H1 (cell line): Measurements from ENCODE around the gene THYN1. TPM values are rescaled to one million over a fixed set of nuclear protein-coding genes. Genes with fewer than 3 reads are reported as not detected.

Experiments
- CTCF ChIA-PET: fragments of 300-600 bp; sonication (Branson Sonifier 250); formaldehyde crosslinking; loops from one replicate; lab custom pipeline; 2021; ENCODE audit not compliant: partially characterized antibody; lab: Charles Lee
- POLR2A ChIA-PET: fragments of 300-600 bp; sonication (Branson Sonifier 250); formaldehyde crosslinking; loops from one replicate; lab custom pipeline; 2021; ENCODE audit warnings: inconsistent platforms; ENCODE audit not compliant: partially characterized antibody; lab: Charles Lee
- DNase-seq, 2 experiments: peaks; one replicate each; pipeline versions ENCODE4 v3.0.0 to v3.0.0-alpha.2; 2010 to 2022; ENCODE audit warnings: low spot score in 2 of 2, low read depth in 1 of 2, mixed read lengths in 1 of 2
- FAIRE-seq: peaks from 2 replicates; lab custom pipeline; 2011; peaks lifted over from hg19 to GRCh38; lab: Jason Lieb, UNC
- H2AFZ ChIP-seq: 2 replicates; pipeline ENCODE4 v1.8.1; 2012; ENCODE audit warnings: low read length, inconsistent platforms
- H2AK5ac ChIP-seq: 2 replicates; pipeline ENCODE4 v1.6.1; 2013; ENCODE audit warnings: low read depth, low read length
- H2BK120ac ChIP-seq: replicated peaks from 2 replicates; pipeline ENCODE3; 2013; ENCODE audit warnings: low read depth, low read length, inconsistent platforms
- H2BK12ac ChIP-seq: 2 replicates; pipeline ENCODE4 v1.6.1; 2013; ENCODE audit warnings: low read depth, low read length
- H2BK15ac ChIP-seq: 2 replicates; pipeline ENCODE4 v1.6.1; 2013; ENCODE audit warnings: low read length
- H2BK20ac ChIP-seq: 2 replicates; pipeline ENCODE4 v1.6.1; 2013; ENCODE audit warnings: low read length
- H2BK5ac ChIP-seq: 2 replicates; pipeline ENCODE4 v1.6.1; 2013; ENCODE audit warnings: low read depth, low read length
- H3K14ac ChIP-seq: 2 replicates; pipeline ENCODE4 v1.6.1; 2013; ENCODE audit warnings: inconsistent platforms; ENCODE audit not compliant: insufficient read length
- H3K18ac ChIP-seq: 2 replicates; pipeline ENCODE4 v1.6.1; 2013; ENCODE audit warnings: low read length; ENCODE audit errors: extremely low read depth
- H3K23ac ChIP-seq: 2 replicates; pipeline ENCODE4 v1.6.1; 2013; ENCODE audit warnings: inconsistent platforms; ENCODE audit not compliant: insufficient read length
- H3K23me2 ChIP-seq: 2 replicates; pipeline ENCODE4 v1.6.1; 2013; ENCODE audit warnings: low read depth, low read length
- H3K27ac ChIP-seq: 2 replicates; pipeline ENCODE4 v1.6.1; 2011; ENCODE audit warnings: low read depth, low read length, inconsistent platforms
- H3K27me3 ChIP-seq, 4 experiments: replicated peaks in 1 of 4; 1 replicate in 1 of 4; 2 replicates in 3 of 4; pipeline versions ENCODE4 v1.6.1 to v1.8.1; 2011 to 2013; ENCODE audit warnings: low read length in 3 of 4, mild to moderate bottlenecking in 3 of 4, inconsistent platforms in 2 of 4, mixed read lengths in 2 of 4, moderate library complexity in 1 of 4; ENCODE audit not compliant: control insufficient read depth in 3 of 4, insufficient read depth in 3 of 4; ENCODE audit errors: extremely low read depth in 1 of 4
- H3K36me3 ChIP-seq, 4 experiments: 2 replicates each; pipeline versions ENCODE4 v1.6.1 to v1.8.1; 2011 to 2013; ENCODE audit warnings: mild to moderate bottlenecking in 4 of 4, low read length in 3 of 4, moderate library complexity in 2 of 4, control low read depth in 1 of 4, inconsistent platforms in 1 of 4; ENCODE audit not compliant: insufficient read depth in 4 of 4, control insufficient read depth in 2 of 4
- H3K4ac ChIP-seq: replicated peaks from 2 replicates; pipeline ENCODE3; 2013; ENCODE audit warnings: low read length, low read depth, mixed read lengths, inconsistent platforms; ENCODE audit not compliant: insufficient read length
- H3K4me1 ChIP-seq, 4 experiments: replicated peaks in 1 of 4; 1 replicate in 1 of 4; 2 replicates in 3 of 4; pipeline versions ENCODE4 v1.6.1 to v1.8.1; 2011 to 2013; ENCODE audit warnings: low read length in 3 of 4, inconsistent platforms in 2 of 4, mixed read lengths in 1 of 4; ENCODE audit not compliant: insufficient read depth in 4 of 4, control insufficient read depth in 3 of 4
- H3K4me2 ChIP-seq, 2 experiments: 2 replicates each; pipeline versions ENCODE4 v1.6.1 to v1.8.1; 2011 to 2013; ENCODE audit warnings: low read depth in 2 of 2, low read length in 2 of 2, control low read depth in 1 of 2, inconsistent platforms in 1 of 2, mild to moderate bottlenecking in 1 of 2; ENCODE audit not compliant: insufficient read depth in 1 of 2
- H3K4me3 ChIP-seq, 4 experiments: fragments of 200-600, 300-600 bp in 1 of 4; sonication (generic), shearing (Covaris generic), sonication (Bioruptor Twin) in 1 of 4; 2 replicates each; pipeline versions ENCODE4 v1.5.1 to v1.8.1; 2011 to 2016; ENCODE audit warnings: low read length in 4 of 4, low read depth in 3 of 4, control low read depth in 2 of 4, inconsistent platforms in 2 of 4, mild to moderate bottlenecking in 2 of 4, mixed read lengths in 1 of 4, moderate library complexity in 1 of 4; ENCODE audit not compliant: insufficient read depth in 2 of 4; ENCODE audit errors: extremely low read depth in 1 of 4
- H3K56ac ChIP-seq: replicated peaks from 2 replicates; pipeline ENCODE3; 2013; ENCODE audit warnings: low read depth, mild to moderate bottlenecking, mixed read lengths, low read length, inconsistent platforms; ENCODE audit not compliant: insufficient read length
- H3K79me1 ChIP-seq: 2 replicates; pipeline ENCODE4 v1.6.1; 2013; ENCODE audit warnings: low read depth, low read length, control low read depth
- H3K79me2 ChIP-seq, 2 experiments: 2 replicates each; pipeline versions ENCODE4 v1.6.1 to v1.8.1; 2012 to 2013; ENCODE audit warnings: low read length in 2 of 2, mild to moderate bottlenecking in 2 of 2, inconsistent platforms in 1 of 2; ENCODE audit not compliant: insufficient read depth in 2 of 2, control insufficient read depth in 1 of 2
- H3K9ac ChIP-seq, 4 experiments: replicated peaks in 1 of 4; 1 replicate in 1 of 4; 2 replicates in 3 of 4; pipeline versions ENCODE4 v1.6.1 to v1.8.1; 2011 to 2013; ENCODE audit warnings: low read depth in 3 of 4, low read length in 3 of 4, control low read depth in 2 of 4, mild to moderate bottlenecking in 2 of 4, moderate library complexity in 2 of 4, inconsistent platforms in 1 of 4; ENCODE audit errors: extremely low read depth in 1 of 4
- H3K9me3 ChIP-seq, 2 experiments: 2 replicates each; pipeline versions ENCODE4 v1.6.1 to v1.8.1; 2012 to 2013; ENCODE audit warnings: mild to moderate bottlenecking in 2 of 2, moderate library complexity in 2 of 2, control low read depth in 1 of 2, inconsistent platforms in 1 of 2, low read depth in 1 of 2, low read length in 1 of 2, mixed read lengths in 1 of 2; ENCODE audit not compliant: insufficient read depth in 2 of 2
- H4K20me1 ChIP-seq, 2 experiments: replicated peaks in 1 of 2; 2 replicates each; pipeline versions ENCODE3 to v1.8.1; 2011 to 2013; ENCODE audit warnings: inconsistent platforms in 2 of 2, low read length in 2 of 2, mild to moderate bottlenecking in 1 of 2; ENCODE audit not compliant: insufficient read depth in 2 of 2, control insufficient read depth in 1 of 2
- H4K5ac ChIP-seq: 2 replicates; pipeline ENCODE4 v1.6.1; 2013; ENCODE audit warnings: low read length, low read depth, mixed read lengths, inconsistent platforms; ENCODE audit not compliant: insufficient read length
- H4K8ac ChIP-seq: 2 replicates; pipeline ENCODE4 v1.8.0; 2013; ENCODE audit warnings: mild to moderate bottlenecking, moderate library complexity, low read length, inconsistent platforms; ENCODE audit not compliant: insufficient read depth; ENCODE audit errors: extremely low read depth
- H4K91ac ChIP-seq: replicated peaks from 2 replicates; pipeline ENCODE3; 2013; ENCODE audit warnings: low read length, mixed read lengths, inconsistent platforms; ENCODE audit not compliant: insufficient read length
- CEBPB ChIP-seq: IDR thresholded peaks from 2 replicates; pipeline ENCODE4 v1.6.1; 2012; ENCODE audit warnings: low read depth, low read length
- E2F6 ChIP-seq: IDR thresholded peaks from 2 replicates; pipeline ENCODE4 v1.6.1; 2012; ENCODE audit warnings: inconsistent platforms
- GTF2F1 ChIP-seq: IDR thresholded peaks from 2 replicates; pipeline ENCODE4 v1.6.1; 2012; ENCODE audit warnings: low read depth, low read length, improper control_type of control experiment, borderline replicate concordance
- HDAC6 ChIP-seq: IDR thresholded peaks from one replicate; pipeline ENCODE4 v1.7.1; 2012; ENCODE audit warnings: low read depth, mild to moderate bottlenecking, inconsistent platforms, low read length, moderate library complexity
- JUND ChIP-seq: IDR thresholded peaks from 2 replicates; pipeline ENCODE4 v1.6.1; 2011; ENCODE audit warnings: mild to moderate bottlenecking, improper control_type of control experiment, low read length
- KDM4A ChIP-seq: IDR thresholded peaks from one replicate; pipeline ENCODE4 v1.7.1; 2012; ENCODE audit warnings: low read depth, mild to moderate bottlenecking, moderate library complexity, low read length, inconsistent platforms; ENCODE audit not compliant: severe bottlenecking
- KDM5A ChIP-seq: fragments of 200-600 bp; IDR thresholded peaks from 2 replicates; pipeline ENCODE4 v1.7.1; 2012; ENCODE audit warnings: mild to moderate bottlenecking, low read length, inconsistent platforms, mixed read lengths
- NRF1 ChIP-seq: IDR thresholded peaks from 2 replicates; pipeline ENCODE4 v1.6.1; 2011; ENCODE audit warnings: mild to moderate bottlenecking, low read depth, low read length, improper control_type of control experiment
- PHF8 ChIP-seq: fragments of 200-600 bp; sonication (generic); conservative IDR thresholded peaks from 2 replicates; pipeline ENCODE4 v1.7.1; 2012; ENCODE audit warnings: low read depth, mild to moderate bottlenecking, inconsistent platforms, low read length, moderate library complexity
- RFX5 ChIP-seq: IDR thresholded peaks from 2 replicates; pipeline ENCODE4 v1.6.1; 2011; ENCODE audit warnings: low read depth, low read length, improper control_type of control experiment, borderline replicate concordance
- RXRA ChIP-seq: IDR thresholded peaks from 2 replicates; pipeline ENCODE4 v1.6.1; 2011; ENCODE audit warnings: low read depth, mild to moderate bottlenecking, low read length, moderate library complexity; ENCODE audit not compliant: insufficient read depth
- SUZ12 ChIP-seq: fragments of 200-600 bp; sonication (generic); IDR thresholded peaks from 2 replicates; pipeline ENCODE4 v1.6.1; 2012; ENCODE audit warnings: mild to moderate bottlenecking, inconsistent platforms, low read length, moderate library complexity, mixed read lengths
- TCF12 ChIP-seq: IDR thresholded peaks from 2 replicates; pipeline ENCODE4 v1.6.1; 2011; ENCODE audit warnings: low read depth, mild to moderate bottlenecking, low read length
- TEAD4 ChIP-seq: IDR thresholded peaks from 2 replicates; pipeline ENCODE4 v1.6.1; 2012; ENCODE audit warnings: low read depth, low read length, inconsistent platforms, mixed read lengths
- WGBS, 2 experiments: shearing (Covaris generic) in 1 of 2; methylation state at CpG; one replicate each; pipeline versions ENCODE4 v1.1.6 to v1.1.7; 2013 to 2015; ENCODE audit warnings: low lambda C conversion rate in 2 of 2, mixed read lengths in 2 of 2, inconsistent platforms in 1 of 2, low coverage in 1 of 2, missing lambda C conversion rate in 1 of 2; ENCODE audit not compliant: insufficient replicate concordance in 2 of 2, insufficient coverage in 1 of 2, insufficient read length in 1 of 2; ENCODE audit errors: extremely low coverage in 1 of 2, missing lambda C conversion rate in 1 of 2; 5-methylcytosine and 5-hydroxymethylcytosine counted together
- polyA plus RNA-seq, 7 experiments: library from polyadenylated mRNA; depleted of rRNA in 3 of 7; stranded (reverse) in 5 of 7; unstranded in 2 of 7; fragments of >200 nt in 5 of 7; fragments of 200-250 nt in 2 of 7; gene quantifications; 1 replicate in 5 of 7; 2 replicates in 1 of 7; 4 replicates in 1 of 7; pipeline versions ENCODE4 v1.2.1 to v1.2.3, GENCODE V29; 2011 to 2013; ENCODE audit warnings: missing spikeins in 2 of 7, mixed read lengths in 2 of 7
- total RNA-seq: library from RNA; stranded (reverse); fragmentation: NEBNext Ultra II Directional; extraction: Animal tissue kit (Norgen Biotek cat#: 25700); gene quantifications from 2 replicates; pipeline ENCODE4 v1.2.1, GENCODE V29; 2021

THYN1 gene
- total and polyA plus RNA-seq, 2 of the 8 experiments (the other 6 are each of a cell fraction or from before 2014, with no cell fraction given): 77.3 to 95.1 TPM

GRCh38 chr11:134260983-134261382, 7.8 kb upstream of the THYN1 start:
- Histone ChIP-seq H3K79me1 (peaks cover 15% of the 10 kb centered on the region; the same call in 1 of the 2 replicates), H3K23me2 (0 out of 2 replicates have a peak, but pooled peaks cover 3% of the 10 kb centered on the region), H2BK5ac (no peak overlapping the region), H3K18ac (no peak overlapping the region), H4K5ac (no peak overlapping the region), H3K4me3 (no peak overlapping the region), H3K14ac (no peak overlapping the region), H4K91ac (no peak overlapping the region), H3K4me2 (no peak overlapping the region), H3K56ac (no peak overlapping the region), H3K27ac (no peak overlapping the region), H3K27me3 (no peaks in the 10 kb centered on the region), H4K8ac (no peak overlapping the region), H2BK12ac (no peak overlapping the region), H2BK120ac (no peak overlapping the region), H2AK5ac (no peak overlapping the region), H2AFZ (no peak overlapping the region), H2BK20ac (no peak overlapping the region), H3K9me3 (no peaks in the 10 kb centered on the region), H3K79me2 (peaks cover 0 to 11% of the 10 kb centered on the region in 2 experiments; a peak in 1 of 4 replicates), H3K23ac (no peak overlapping the region), H3K4ac (no peak overlapping the region), H3K9ac (no peak overlapping the region), H3K36me3 (peaks cover 11 to 58% (median 35%) of the 10 kb centered on the region in 4 experiments; a peak in 7 of 8 replicates), H4K20me1 (peaks cover 2 to 4% of the 10 kb centered on the region in 2 experiments), H2BK15ac (no peak overlapping the region), H3K4me1 (no peaks in the 10 kb centered on the region; a peak in 1 of 7 replicates)
- CTCF ChIA-PET: interaction anchor here (1.1 to 7.1 kb wide), 13 partner anchors 8 to 106 kb away, joined by 3 to 114 read pairs (median 7); partner anchors contain the start of genes ACAD8, GLB1L3 and THYN1
- POLR2A ChIA-PET: interaction anchor here (1.8 to 9.2 kb wide), 2 partner anchors 12 to 15 kb away, joined by 5 to 76 read pairs; partner anchors contain the start of gene GLB1L3
- FAIRE-seq (no peak), DNase-seq (no peak)
- WGBS, 2 experiments: 83% methylated on average over 14 of the region's 16 CpGs; no CpG with 5 or more reads in 1 of the 2 experiments
- TF ChIP-seq E2F6 (no peak), RXRA (no peak), CEBPB (no peak), RFX5 (no peak), KDM4A (no peak), SUZ12 (no peak), NRF1 (no peak), TCF12 (no peak), PHF8 (no peak), HDAC6 (no peak), TEAD4 (no peak), GTF2F1 (no peak), KDM5A (no peak), JUND (no peak)
